LNCaP clone FGC (cell line): Measurements from ENCODE around the gene ASAP3.

Experiments used
- DNase-seq: peaks from one replicate; pipeline ENCODE4 v3.0.0-alpha.2; 2011; ENCODE audit warnings: low read depth
- H3K4me3 ChIP-seq: 2 replicates; pipeline ENCODE4 v1.5.1; 2011; ENCODE audit warnings: mild to moderate bottlenecking, low read depth, low read length, control low read depth
- TF ChIP-seq, protein P1 (sequence below): IDR thresholded peaks from 2 replicates; pipeline ENCODE4 v1.5.1; 2012; ENCODE audit warnings: mild to moderate bottlenecking; ENCODE audit not compliant: control insufficient read depth, insufficient read depth; ENCODE audit errors: extremely low read depth

The ASAP3 gene

DNA sequence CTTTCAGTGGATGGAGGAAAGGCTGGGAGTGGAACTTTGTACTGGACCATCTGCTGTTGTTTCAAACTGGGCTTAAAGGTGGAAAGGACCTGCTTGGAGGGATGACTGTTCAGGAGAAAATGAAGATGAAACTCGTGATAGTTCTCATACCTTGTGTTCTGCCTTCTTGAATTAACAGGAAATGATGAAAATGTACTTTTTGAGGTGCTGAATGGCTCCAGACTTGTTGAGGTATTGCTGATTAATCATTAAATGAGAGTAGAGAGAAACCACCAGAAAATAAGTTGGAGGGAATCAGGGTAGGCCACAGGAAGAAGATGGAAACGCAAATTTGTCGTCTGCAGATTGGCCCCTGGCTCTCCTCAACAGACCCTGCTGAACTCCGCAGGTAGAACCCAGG, 88.1 kb downstream of the ASAP3 start:
- DNase-seq = no peak
- H3K4me3 ChIP-seq = no peak overlapping the region
- TF ChIP-seq, protein P1, sequence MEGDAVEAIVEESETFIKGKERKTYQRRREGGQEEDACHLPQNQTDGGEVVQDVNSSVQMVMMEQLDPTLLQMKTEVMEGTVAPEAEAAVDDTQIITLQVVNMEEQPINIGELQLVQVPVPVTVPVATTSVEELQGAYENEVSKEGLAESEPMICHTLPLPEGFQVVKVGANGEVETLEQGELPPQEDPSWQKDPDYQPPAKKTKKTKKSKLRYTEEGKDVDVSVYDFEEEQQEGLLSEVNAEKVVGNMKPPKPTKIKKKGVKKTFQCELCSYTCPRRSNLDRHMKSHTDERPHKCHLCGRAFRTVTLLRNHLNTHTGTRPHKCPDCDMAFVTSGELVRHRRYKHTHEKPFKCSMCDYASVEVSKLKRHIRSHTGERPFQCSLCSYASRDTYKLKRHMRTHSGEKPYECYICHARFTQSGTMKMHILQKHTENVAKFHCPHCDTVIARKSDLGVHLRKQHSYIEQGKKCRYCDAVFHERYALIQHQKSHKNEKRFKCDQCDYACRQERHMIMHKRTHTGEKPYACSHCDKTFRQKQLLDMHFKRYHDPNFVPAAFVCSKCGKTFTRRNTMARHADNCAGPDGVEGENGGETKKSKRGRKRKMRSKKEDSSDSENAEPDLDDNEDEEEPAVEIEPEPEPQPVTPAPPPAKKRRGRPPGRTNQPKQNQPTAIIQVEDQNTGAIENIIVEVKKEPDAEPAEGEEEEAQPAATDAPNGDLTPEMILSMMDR = no peak

DNA sequence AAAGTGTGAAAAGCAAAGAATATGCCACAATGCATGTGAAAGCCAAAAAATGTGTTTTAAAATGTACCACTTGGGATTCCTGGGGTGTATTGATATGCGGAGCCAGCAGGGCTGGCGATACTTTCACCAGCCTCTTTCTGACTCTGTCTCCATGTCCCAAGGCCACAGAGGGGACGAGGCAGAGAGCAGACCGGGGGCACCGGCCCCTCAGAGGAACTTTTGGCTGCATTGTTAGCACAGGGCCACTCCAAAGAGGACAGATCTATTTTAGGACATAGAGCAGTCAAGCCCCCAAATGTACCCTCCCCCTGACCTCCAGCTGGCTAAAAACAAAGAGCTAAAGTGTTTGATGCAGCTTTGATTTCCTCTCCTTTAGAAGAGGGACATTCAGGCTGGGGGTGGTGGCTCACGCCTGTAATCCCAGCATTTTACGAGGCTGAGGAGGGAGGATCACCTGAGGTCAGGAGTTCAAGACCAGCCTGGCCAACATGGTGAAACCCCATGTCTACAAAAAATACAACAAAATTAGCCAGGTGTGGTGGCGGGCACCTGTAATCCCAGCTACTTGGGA, 88.7 kb downstream of the ASAP3 start:
- TF ChIP-seq, protein P1 = no peak
- no peak for DNase-seq
- no peak overlapping the region for H3K4me3 ChIP-seq

DNA sequence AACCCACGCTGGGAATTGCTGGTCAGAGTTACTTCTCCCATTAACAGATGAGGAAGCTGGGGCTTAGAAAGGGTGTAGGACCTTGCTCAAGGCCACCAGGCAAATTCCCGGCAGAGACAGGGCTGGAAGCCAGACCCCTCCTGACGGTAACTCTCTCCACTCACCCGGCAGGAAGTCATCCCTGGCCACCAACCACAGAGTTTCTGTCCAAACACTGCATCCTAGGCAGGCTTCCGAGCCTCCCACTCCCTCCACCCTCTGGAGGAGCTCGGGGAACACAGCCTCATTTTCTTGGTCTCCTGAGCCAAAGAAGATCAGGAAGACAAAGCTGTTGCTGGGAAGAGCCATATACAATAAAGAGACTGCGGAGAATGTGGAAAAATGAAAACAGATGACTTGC, 89.3 kb downstream of the ASAP3 start:
- TF ChIP-seq, protein P1 = no peak
- no peak for DNase-seq
- no peak overlapping the region for H3K4me3 ChIP-seq

DNA sequence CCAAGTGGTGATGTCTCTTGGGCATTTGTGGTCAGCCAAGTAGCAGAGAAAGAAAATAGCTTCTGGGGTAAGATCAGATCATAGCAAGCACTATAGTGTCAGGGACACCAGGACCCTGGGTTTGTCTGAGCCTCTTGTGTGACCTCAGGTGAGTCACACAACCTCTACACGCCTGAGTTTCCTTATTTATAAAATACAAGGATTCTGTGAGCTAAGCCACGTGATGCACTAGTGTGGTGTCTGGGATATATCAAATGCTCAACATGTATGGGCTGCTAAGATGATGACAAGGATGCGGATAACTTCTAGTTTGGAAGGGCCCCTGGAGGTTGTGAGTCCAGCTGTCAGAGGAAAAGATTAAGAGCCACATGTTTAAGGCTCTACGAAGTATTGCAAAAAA, 89.8 kb downstream of the ASAP3 start:
- no peak for DNase-seq
- no peak overlapping the region for H3K4me3 ChIP-seq
- TF ChIP-seq, protein P1 = no peak

DNA sequence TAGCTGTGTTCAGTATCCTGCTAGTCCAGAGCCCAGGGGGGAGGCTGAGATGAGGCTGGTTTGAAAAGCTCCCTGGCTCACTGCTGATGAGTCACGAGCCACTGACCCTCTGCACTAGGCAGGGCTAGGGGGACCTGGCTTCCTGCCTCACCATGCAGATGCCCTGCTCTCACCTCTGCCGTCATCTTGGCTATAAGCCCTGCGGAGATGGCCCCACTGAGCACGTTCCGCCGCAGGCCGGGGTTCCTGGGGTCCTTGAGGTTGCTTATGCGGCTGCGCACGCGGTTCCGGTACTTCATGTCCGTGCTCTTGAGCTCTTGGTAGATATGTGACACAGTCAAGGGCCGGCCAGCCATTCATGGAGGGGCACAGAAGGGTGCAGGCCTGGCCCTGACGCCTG, 90.3 kb downstream of the ASAP3 start:
- TF ChIP-seq, protein P1 = no peak
- DNase-seq = no peak
- H3K4me3 ChIP-seq = no peak overlapping the region

DNA sequence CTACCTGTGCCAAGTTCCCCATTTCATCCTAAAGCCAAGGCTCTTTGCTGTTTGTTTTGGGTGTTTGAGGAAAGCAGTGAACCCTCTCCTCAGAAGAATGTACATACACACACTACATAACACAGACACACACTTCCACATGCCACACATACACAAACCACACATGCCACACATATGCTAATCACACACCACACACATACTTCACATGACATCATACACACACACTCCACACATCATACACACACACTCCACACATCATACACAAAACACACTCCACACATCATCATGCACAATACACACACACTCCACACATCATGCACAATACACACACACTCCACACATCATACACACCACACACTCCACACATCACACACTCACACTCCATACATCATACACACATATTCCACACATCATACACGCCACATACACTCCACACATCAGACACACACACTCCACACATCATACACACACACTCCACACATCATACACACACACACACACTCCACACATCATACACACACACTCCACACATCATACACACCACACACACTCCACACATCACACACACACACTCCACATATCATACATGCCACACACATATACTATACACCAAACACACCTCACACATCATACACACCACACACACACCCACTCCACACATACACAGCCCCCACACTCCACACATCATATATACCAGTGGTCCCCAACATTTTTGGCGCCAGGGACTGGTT, 91.7 kb downstream of the ASAP3 start:
- no peak overlapping the region for H3K4me3 ChIP-seq
- TF ChIP-seq, protein P1 = no peak
- DNase-seq = no peak
